HepG2 (cell line): ENCODE results near the gene TJP1. TPM values are rescaled to one million over a fixed set of nuclear protein-coding genes. Genes with fewer than 3 reads are reported as not detected.

Source experiments
- AKAP8 ChIP-seq: sonication (generic); formaldehyde crosslinking; IDR thresholded peaks from 2 replicates; pipeline ENCODE4 v1.5.1; 2020; ENCODE audit warnings: mild to moderate bottlenecking, missing genetic modification reagents
- HDAC1 ChIP-seq: sonication (generic); formaldehyde crosslinking; IDR thresholded peaks from 2 replicates; pipeline ENCODE4 v1.5.1; 2020; ENCODE audit warnings: mild to moderate bottlenecking, missing genetic modification reagents
- HMG20A ChIP-seq: IDR thresholded peaks from 2 replicates; pipeline ENCODE4 v1.6.1; 2016; ENCODE audit warnings: borderline replicate concordance
- ISX ChIP-seq: sonication (generic); formaldehyde crosslinking; conservative IDR thresholded peaks from 2 replicates; pipeline ENCODE4 v1.5.0; 2020; ENCODE audit warnings: missing genetic modification reagents
- JUN ChIP-seq: sonication (generic); formaldehyde crosslinking; IDR thresholded peaks from 2 replicates; pipeline ENCODE4 v1.4.0; 2020; ENCODE audit warnings: mild to moderate bottlenecking, missing genetic modification reagents
- NFATC3 ChIP-seq: sonication (generic); formaldehyde crosslinking; IDR thresholded peaks from 2 replicates; pipeline ENCODE4 v1.5.1; 2020; ENCODE audit warnings: mild to moderate bottlenecking, missing genetic modification reagents
- NR2F2 ChIP-seq: IDR thresholded peaks from 2 replicates; pipeline ENCODE4 v1.6.1; 2012; ENCODE audit warnings: low read depth, inconsistent platforms, borderline replicate concordance
- SRSF4 ChIP-seq: fragments of 200-400 bp; formaldehyde crosslinking; IDR thresholded peaks from one replicate; pipeline ENCODE4 v1.6.1; 2018; ENCODE audit warnings: mild to moderate bottlenecking, low read depth, low read length, moderate library complexity; ENCODE audit not compliant: poor library complexity, severe bottlenecking
- ZBTB21 ChIP-seq: sonication (generic); formaldehyde crosslinking; IDR thresholded peaks from 2 replicates; pipeline ENCODE4 v1.4.0; 2020; ENCODE audit warnings: missing genetic modification reagents
- ZBTB8A ChIP-seq: sonication (generic); formaldehyde crosslinking; IDR thresholded peaks from 2 replicates; pipeline ENCODE4 v1.4.0; 2020; ENCODE audit warnings: mild to moderate bottlenecking, low read depth, missing genetic modification reagents, borderline replicate concordance
- ZEB1 ChIP-seq: IDR thresholded peaks from 2 replicates; pipeline ENCODE4 v1.6.1; 2012; ENCODE audit warnings: mild to moderate bottlenecking, low read depth, inconsistent platforms; ENCODE audit not compliant: insufficient replicate concordance
- ZNF232 ChIP-seq: sonication (generic); formaldehyde crosslinking; IDR thresholded peaks from 2 replicates; pipeline ENCODE4 v1.4.0; 2020; ENCODE audit warnings: missing genetic modification reagents, borderline replicate concordance
- ZNF282 ChIP-seq: fragments of 450-650 bp; IDR thresholded peaks from 2 replicates; pipeline ENCODE4 v1.6.1; 2018; ENCODE audit not compliant: partially characterized antibody
- ZNF431 ChIP-seq: sonication (generic); formaldehyde crosslinking; IDR thresholded peaks from 2 replicates; pipeline ENCODE4 v1.9.0; 2022; ENCODE audit warnings: missing genetic modification reagents, low read depth, mild to moderate bottlenecking, borderline replicate concordance
- ZNF83 ChIP-seq: sonication (generic); formaldehyde crosslinking; IDR thresholded peaks from 2 replicates; pipeline ENCODE4 v1.4.0; 2020; ENCODE audit warnings: missing genetic modification reagents, mild to moderate bottlenecking, borderline replicate concordance
- ZSCAN21 ChIP-seq: sonication (generic); formaldehyde crosslinking; IDR thresholded peaks from 2 replicates; pipeline ENCODE4 v1.8.0; 2022; ENCODE audit warnings: mild to moderate bottlenecking, missing genetic modification reagents, moderate library complexity, borderline replicate concordance
- polyA plus RNA-seq, 8 experiments: library from polyadenylated mRNA; depleted of rRNA in 3 of 8; stranded (reverse) in 7 of 8; unstranded in 1 of 8; fragments of >200 nt; fragmentation: Illumina TruSeq in 4 of 8; extraction: Trizol in 4 of 8; gene quantifications; 2 replicates each; pipeline versions ENCODE4 v1.2.1 to v1.2.3, GENCODE V29; 2011 to 2016; ENCODE audit warnings: low read depth in 4 of 8, missing spikeins in 1 of 8, mixed read lengths in 1 of 8; ENCODE audit not compliant: insufficient read depth in 1 of 8
- total RNA-seq, 5 experiments: library from RNA; depleted of rRNA; stranded (reverse); fragments of >200 nt; fragmentation: Illumina TruSeq; extraction: Trizol; gene quantifications; 2 replicates each; pipeline ENCODE4 v1.2.3, GENCODE V29; 2016; ENCODE audit warnings: low read depth in 1 of 5
- TF ChIP-seq, protein P1 (sequence below): sonication (generic); formaldehyde crosslinking; IDR thresholded peaks from 2 replicates; pipeline ENCODE4 v1.8.0; 2023; ENCODE audit warnings: mild to moderate bottlenecking, missing genetic modification reagents
- TF ChIP-seq, protein P2 (sequence below): sonication (generic); formaldehyde crosslinking; IDR thresholded peaks from 2 replicates; pipeline ENCODE4 v1.8.1; 2023; ENCODE audit warnings: mild to moderate bottlenecking, missing genetic modification reagents, borderline replicate concordance
- TF ChIP-seq, protein P3 (sequence below): sonication (generic); formaldehyde crosslinking; IDR thresholded peaks from 2 replicates; pipeline ENCODE4 v1.5.1; 2020; ENCODE audit warnings: mild to moderate bottlenecking, missing genetic modification reagents
- TF ChIP-seq, protein P4 (sequence below): sonication (generic); formaldehyde crosslinking; conservative IDR thresholded peaks from 2 replicates; pipeline ENCODE4 v1.4.0; 2020; ENCODE audit warnings: missing genetic modification reagents
- TF ChIP-seq, protein P5 (sequence below): sonication (generic); formaldehyde crosslinking; IDR thresholded peaks from 2 replicates; pipeline ENCODE4 v1.4.0; 2020; ENCODE audit warnings: missing genetic modification reagents
- TF ChIP-seq, protein P6 (sequence below): sonication (generic); formaldehyde crosslinking; IDR thresholded peaks from 2 replicates; pipeline ENCODE4 v1.4.0; 2020; ENCODE audit warnings: mild to moderate bottlenecking, low read depth, missing genetic modification reagents

Gene TJP1
- total and polyA plus RNA-seq, 2 of the 13 experiments (the other 11 are each of a cell fraction or from before 2014, with no cell fraction given): 25.9 to 27.1 TPM

DNA sequence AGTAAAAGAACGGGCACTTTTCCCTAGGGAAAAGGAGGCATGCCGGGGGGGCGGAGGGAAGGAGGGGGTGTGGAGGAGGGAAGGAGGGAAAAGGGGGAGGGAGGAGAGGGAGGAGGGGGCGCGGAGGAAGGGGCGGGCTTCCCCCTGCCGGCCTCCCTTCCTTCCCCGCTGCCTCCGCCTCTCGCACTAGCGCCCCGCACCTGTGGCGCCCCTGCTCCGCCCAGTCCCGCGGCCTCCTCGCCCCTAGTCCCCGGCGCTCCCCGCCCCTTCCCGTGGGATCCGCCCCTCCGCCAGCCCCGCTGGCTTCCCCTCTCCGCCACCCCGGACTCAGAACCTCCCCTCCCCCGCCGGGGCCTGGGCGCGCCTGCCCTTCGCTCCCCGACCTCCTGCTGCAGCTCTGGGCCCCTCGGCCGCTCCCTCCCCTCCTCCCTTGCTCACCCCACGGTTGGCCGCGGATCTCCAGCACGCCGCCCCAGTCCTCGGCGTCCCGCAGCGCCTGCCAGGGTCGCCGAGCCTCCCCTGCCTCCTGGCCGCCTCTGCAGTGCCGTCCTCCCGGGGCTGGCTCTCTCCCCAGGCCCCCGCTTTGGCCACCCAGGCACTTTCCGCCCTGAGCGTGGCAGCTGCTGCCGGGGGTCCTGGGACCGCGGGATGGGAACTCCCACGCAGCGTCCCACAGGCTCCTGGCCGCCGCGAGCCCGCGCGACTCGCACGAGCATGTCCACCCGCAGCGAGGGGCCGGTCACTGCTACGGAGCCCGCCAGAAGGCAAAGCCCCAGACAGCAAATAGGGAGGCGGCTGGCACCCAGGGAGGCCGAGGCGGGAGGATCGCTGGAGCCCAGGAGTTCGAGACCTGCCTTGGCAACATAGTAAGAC is 147.4 kb downstream of the TJP1 start (continued):
- TF ChIP-seq, protein P1, sequence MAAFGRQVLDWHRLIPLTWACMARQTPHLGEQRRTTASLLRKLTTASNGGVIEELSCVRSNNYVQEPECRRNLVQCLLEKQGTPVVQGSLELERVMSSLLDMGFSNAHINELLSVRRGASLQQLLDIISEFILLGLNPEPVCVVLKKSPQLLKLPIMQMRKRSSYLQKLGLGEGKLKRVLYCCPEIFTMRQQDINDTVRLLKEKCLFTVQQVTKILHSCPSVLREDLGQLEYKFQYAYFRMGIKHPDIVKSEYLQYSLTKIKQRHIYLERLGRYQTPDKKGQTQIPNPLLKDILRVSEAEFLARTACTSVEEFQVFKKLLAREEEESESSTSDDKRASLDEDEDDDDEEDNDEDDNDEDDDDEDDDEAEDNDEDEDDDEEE (CRISPR knock-in tag): no peak
- TF ChIP-seq, protein P2, sequence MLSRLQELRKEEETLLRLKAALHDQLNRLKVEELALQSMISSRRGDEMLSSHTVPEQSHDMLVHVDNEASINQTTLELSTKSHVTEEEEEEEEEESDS (CRISPR knock-in tag): no peak
- TF ChIP-seq JUN (no peak), HDAC1 (CRISPR knock-in tag) (0 out of 2 replicates have a peak, but pooled peaks have one; percentile 53), ZEB1 (no peak), ZBTB8A (CRISPR knock-in tag) (no peak), ZNF83 (CRISPR knock-in tag) (no peak), AKAP8 (CRISPR knock-in tag) (no peak), HMG20A (CRISPR knock-in tag) (no peak), NFATC3 (CRISPR knock-in tag) (no peak), ZSCAN21 (peak; percentile 39; the same call in 1 of the 2 replicates), ISX (no peak), NR2F2 (no peak), ZBTB21 (CRISPR knock-in tag) (no peak), ZNF232 (no peak), ZNF282 (no peak), SRSF4 (no peak), ZNF431 (CRISPR knock-in tag) (no peak)
- TF ChIP-seq, protein P3, sequence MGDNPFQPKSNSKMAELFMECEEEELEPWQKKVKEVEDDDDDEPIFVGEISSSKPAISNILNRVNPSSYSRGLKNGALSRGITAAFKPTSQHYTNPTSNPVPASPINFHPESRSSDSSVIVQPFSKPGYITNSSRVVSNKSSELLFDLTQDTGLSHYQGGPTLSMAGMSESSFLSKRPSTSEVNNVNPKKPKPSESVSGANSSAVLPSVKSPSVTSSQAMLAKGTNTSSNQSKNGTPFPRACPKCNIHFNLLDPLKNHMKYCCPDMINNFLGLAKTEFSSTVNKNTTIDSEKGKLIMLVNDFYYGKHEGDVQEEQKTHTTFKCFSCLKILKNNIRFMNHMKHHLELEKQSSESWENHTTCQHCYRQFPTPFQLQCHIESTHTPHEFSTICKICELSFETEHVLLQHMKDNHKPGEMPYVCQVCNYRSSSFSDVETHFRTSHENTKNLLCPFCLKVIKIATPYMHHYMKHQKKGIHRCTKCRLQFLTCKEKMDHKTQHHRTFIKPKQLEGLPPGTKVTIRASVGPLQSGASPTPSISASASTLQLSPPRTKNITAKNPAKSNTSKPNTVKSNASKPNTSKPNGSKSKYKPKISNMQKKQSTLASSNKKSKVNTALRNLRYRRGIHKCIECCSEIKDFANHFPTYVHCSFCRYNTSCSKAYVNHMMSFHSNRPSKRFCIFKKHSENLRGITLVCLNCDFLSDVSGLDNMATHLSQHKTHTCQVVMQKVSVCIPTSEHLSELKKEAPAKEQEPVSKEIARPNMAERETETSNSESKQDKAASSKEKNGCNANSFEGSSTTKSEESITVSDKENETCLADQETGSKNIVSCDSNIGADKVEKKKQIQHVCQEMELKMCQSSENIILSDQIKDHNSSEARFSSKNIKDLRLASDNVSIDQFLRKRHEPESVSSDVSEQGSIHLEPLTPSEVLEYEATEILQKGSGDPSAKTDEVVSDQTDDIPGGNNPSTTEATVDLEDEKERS (CRISPR knock-in tag): no peak
- TF ChIP-seq, protein P4, sequence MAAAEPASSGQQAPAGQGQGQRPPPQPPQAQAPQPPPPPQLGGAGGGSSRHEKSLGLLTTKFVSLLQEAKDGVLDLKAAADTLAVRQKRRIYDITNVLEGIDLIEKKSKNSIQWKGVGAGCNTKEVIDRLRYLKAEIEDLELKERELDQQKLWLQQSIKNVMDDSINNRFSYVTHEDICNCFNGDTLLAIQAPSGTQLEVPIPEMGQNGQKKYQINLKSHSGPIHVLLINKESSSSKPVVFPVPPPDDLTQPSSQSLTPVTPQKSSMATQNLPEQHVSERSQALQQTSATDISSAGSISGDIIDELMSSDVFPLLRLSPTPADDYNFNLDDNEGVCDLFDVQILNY: no peak
- TF ChIP-seq, protein P5, sequence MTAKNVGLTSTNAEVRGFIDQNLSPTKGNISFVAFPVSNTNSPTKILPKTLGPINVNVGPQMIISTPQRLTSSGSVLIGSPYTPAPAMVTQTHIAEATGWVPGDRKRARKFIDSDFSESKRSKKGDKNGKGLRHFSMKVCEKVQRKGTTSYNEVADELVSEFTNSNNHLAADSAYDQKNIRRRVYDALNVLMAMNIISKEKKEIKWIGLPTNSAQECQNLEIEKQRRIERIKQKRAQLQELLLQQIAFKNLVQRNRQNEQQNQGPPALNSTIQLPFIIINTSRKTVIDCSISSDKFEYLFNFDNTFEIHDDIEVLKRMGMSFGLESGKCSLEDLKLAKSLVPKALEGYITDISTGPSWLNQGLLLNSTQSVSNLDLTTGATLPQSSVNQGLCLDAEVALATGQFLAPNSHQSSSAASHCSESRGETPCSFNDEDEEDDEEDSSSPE (CRISPR knock-in tag): peak; percentile 37; the same call in 1 of the 2 replicates
- TF ChIP-seq, protein P6, sequence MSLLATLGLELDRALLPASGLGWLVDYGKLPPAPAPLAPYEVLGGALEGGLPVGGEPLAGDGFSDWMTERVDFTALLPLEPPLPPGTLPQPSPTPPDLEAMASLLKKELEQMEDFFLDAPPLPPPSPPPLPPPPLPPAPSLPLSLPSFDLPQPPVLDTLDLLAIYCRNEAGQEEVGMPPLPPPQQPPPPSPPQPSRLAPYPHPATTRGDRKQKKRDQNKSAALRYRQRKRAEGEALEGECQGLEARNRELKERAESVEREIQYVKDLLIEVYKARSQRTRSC (CRISPR knock-in tag): no peak
